Calu3 (cell line): ENCODE measurements around the gene DSG3. TPM values are rescaled to one million over a fixed set of nuclear protein-coding genes. Genes with fewer than 3 reads are reported as not detected.

Source experiments
- BruUV-seq: library from RNA; stranded (reverse); fragments of 400-500 nt; replicated peaks from 2 replicates; lab custom pipeline; 2021; lab: Mats Ljungman, UMichigan
- CTCF ChIA-PET: fragments of 300-600 bp; sonication (Branson Sonifier 250); formaldehyde crosslinking; loops from one replicate; lab custom pipeline; 2022; ENCODE audit warnings: antibody characterized with exemption; lab: Charles Lee
- DNase-seq: peaks from one replicate; pipeline ENCODE4 v3.0.0; 2022
- H3K27ac Mint-ChIP-seq: one replicate; pipeline ENCODE4 v1.8.0; 2022; ENCODE audit warnings: mixed read lengths; ENCODE audit not compliant: unreplicated experiment
- H3K27me3 Mint-ChIP-seq: one replicate; pipeline ENCODE4 v1.8.0; 2022; ENCODE audit warnings: mixed read lengths; ENCODE audit not compliant: unreplicated experiment
- H3K36me3 Mint-ChIP-seq: one replicate; pipeline ENCODE4 v1.8.0; 2022; ENCODE audit warnings: mild to moderate bottlenecking, moderate library complexity, mixed read lengths; ENCODE audit not compliant: insufficient read depth, unreplicated experiment
- H3K4me1 Mint-ChIP-seq: one replicate; pipeline ENCODE4 v1.8.0; 2022; ENCODE audit warnings: mild to moderate bottlenecking, low read depth, mixed read lengths; ENCODE audit not compliant: unreplicated experiment
- H3K4me3 Mint-ChIP-seq: one replicate; pipeline ENCODE4 v1.8.0; 2022; ENCODE audit warnings: mild to moderate bottlenecking, low read depth, moderate library complexity, mixed read lengths; ENCODE audit not compliant: unreplicated experiment
- H3K9me3 Mint-ChIP-seq: one replicate; pipeline ENCODE4 v1.8.0; 2022; ENCODE audit warnings: low read depth, mixed read lengths; ENCODE audit not compliant: unreplicated experiment
- CTCF ChIP-seq: fragments of 200-600 bp; IDR thresholded peaks from one replicate; pipeline ENCODE4 v1.8.0; 2022; ENCODE audit warnings: antibody characterized with exemption; ENCODE audit not compliant: unreplicated experiment
- intact Hi-C: fragments of 100-400 bp; cut with micrococcal nuclease; formaldehyde crosslinking; loops from one replicate; pipeline ENCODE4 v1.10.0; 2022; ENCODE audit not compliant: unreplicated experiment
- total RNA-seq: library from RNA; stranded (reverse); gene quantifications from 2 replicates; pipeline ENCODE4 v1.2.3, GENCODE V29; 2022

The DSG3 gene
- total RNA-seq, 1 experiment from 2014 or later = 1.8 TPM

- no peaks in the 10 kb centered on the region for H3K27me3 Mint-ChIP-seq
Measured at GRCh38 chr18:31426021-31426420, 21.5 kb upstream of the DSG3 start.

GRCh38 chr18:31426871-31427406 is 20.6 kb upstream of the DSG3 start:
- H3K27ac Mint-ChIP-seq = no peak overlapping the region
- no peak overlapping the region for H3K4me3 Mint-ChIP-seq

More at GRCh38 chr18:31426021-31426420, 21.5 kb upstream of the DSG3 start:
- BruUV-seq = no TSS peak
- CTCF ChIA-PET = no interaction called here
- peaks cover 29% of the 10 kb centered on the region for H3K4me1 Mint-ChIP-seq
- H3K27ac Mint-ChIP-seq = no peak overlapping the region
- H3K9me3 Mint-ChIP-seq = no peaks in the 10 kb centered on the region
- DNase-seq = no peak
- no peaks in the 10 kb centered on the region for H3K36me3 Mint-ChIP-seq
- H3K4me3 Mint-ChIP-seq = no peak overlapping the region
- no peak for TF ChIP-seq CTCF
- intact Hi-C loops = loop anchor here (10.0 kb wide), 2 partner anchors 331 to 431 kb away; no protein-coding TSS in a partner anchor

GRCh38 chr18:31428211-31428610 is 19.3 kb upstream of the DSG3 start:
- Mint-ChIP-seq H3K36me3 (no peaks in the 10 kb centered on the region), H3K4me1 (peaks cover 25% of the 10 kb centered on the region), H3K4me3 (no peak overlapping the region), H3K27me3 (no peaks in the 10 kb centered on the region), H3K27ac (no peak overlapping the region), H3K9me3 (no peaks in the 10 kb centered on the region)
- CTCF ChIA-PET = no interaction called here
- no peak for DNase-seq
- no TSS peak for BruUV-seq
- TF ChIP-seq CTCF = no peak
- intact Hi-C loops = loop anchor here (10.0 kb wide), 2 partner anchors 333 to 433 kb away; no protein-coding TSS in a partner anchor

More at GRCh38 chr18:31426871-31427406, 20.6 kb upstream of the DSG3 start:
- intact Hi-C loops = loop anchor here (10.0 kb wide), 2 partner anchors 332 to 432 kb away; no protein-coding TSS in a partner anchor
- Mint-ChIP-seq H3K27me3 (no peaks in the 10 kb centered on the region), H3K36me3 (no peaks in the 10 kb centered on the region), H3K9me3 (no peaks in the 10 kb centered on the region), H3K4me1 (peaks cover 29% of the 10 kb centered on the region)
- no peak for DNase-seq
- no TSS peak for BruUV-seq
- CTCF ChIA-PET = no interaction called here
- no peak for TF ChIP-seq CTCF

- H3K27ac Mint-ChIP-seq = peak overlapping the region; percentile 2
- TF ChIP-seq CTCF = no peak
Measured at GRCh38 chr18:31429623-31430022, 17.9 kb upstream of the DSG3 start.

More at GRCh38 chr18:31429623-31430022, 17.9 kb upstream of the DSG3 start:
- no TSS peak for BruUV-seq
- no peaks in the 10 kb centered on the region for H3K9me3 Mint-ChIP-seq
- DNase-seq = no peak
- no peak overlapping the region for H3K4me3 Mint-ChIP-seq
- CTCF ChIA-PET = interaction anchor here (0.6 to 0.9 kb wide), 4 partner anchors 10 to 165 kb away, joined by 3 read pairs; no protein-coding TSS in a partner anchor
- H3K4me1 Mint-ChIP-seq = peaks cover 13% of the 10 kb centered on the region
- H3K36me3 Mint-ChIP-seq = no peaks in the 10 kb centered on the region
- intact Hi-C loops = loop anchor here (10.0 kb wide), 2 partner anchors 335 to 435 kb away; no protein-coding TSS in a partner anchor
- H3K27me3 Mint-ChIP-seq = no peaks in the 10 kb centered on the region
